Activated CD4-positive, alpha-beta T cell treated with anti-CD3 and anti-CD28 coated beads, Interleukin-2, amount 50 U/mL, for 16 hours (primary cell): ENCODE results near the gene DNAH6.
A peak's percentile ranks its signal among the peaks of the same experiment; 100 is the strongest.

Source experiments
- DNase-seq: peaks from one replicate; pipeline ENCODE4 v3.0.0-alpha.2; 2020

The DNAH6 gene

GRCh38 chr2:84808279-84808678, 292.0 kb downstream of the DNAH6 start:
- no peak for DNase-seq

- DNase-seq = no peak
Observed at GRCh38 chr2:84811839-84812431, 295.6 kb downstream of the DNAH6 start.

DNA sequence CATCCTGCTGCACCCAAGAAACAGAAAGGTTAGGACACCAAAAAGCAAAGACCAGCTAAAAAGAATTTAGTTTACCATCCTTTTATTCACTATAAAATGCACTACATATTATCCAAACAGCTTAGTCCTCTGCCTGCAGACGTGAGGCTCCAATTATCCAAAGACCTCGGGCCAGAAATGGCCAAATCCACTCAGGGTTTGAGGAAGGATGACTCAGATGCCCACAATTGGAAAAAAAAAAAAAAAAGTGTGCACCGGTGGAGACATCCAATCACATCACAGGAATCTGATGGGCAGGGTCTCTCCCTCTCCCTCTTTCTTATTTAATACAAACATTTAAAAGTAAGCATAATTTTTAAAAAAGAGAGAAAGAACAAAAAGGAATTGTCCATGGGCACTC, 298.8 kb downstream of the DNAH6 start:
- DNase-seq = no peak

GRCh38 chr2:84816426-84817026, 300.2 kb downstream of the DNAH6 start:
- no peak for DNase-seq

DNA sequence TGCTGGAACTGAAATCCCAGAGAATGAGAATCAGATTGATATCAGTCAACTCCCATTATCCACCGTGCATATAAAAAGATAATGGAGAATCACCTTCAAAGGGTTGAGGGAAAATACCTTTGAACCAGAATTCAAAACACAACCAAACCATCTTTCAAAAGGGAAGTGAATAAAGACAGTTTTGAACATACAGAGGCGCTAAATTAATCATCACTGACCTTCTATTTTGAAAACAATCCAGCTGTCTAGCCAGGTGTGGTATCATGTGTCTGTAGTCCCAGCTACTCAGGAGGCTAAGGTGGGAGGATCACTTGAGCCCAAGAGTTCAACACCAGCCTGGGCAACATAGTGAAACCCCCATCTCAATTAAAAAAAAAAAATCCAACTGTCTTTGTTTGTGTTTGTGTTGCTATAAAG, 300.9 kb downstream of the DNAH6 start:
- peak; percentile 75 for DNase-seq

GRCh38 chr2:84821806-84822205, 305.5 kb downstream of the DNAH6 start:
- no peak for DNase-seq

DNA sequence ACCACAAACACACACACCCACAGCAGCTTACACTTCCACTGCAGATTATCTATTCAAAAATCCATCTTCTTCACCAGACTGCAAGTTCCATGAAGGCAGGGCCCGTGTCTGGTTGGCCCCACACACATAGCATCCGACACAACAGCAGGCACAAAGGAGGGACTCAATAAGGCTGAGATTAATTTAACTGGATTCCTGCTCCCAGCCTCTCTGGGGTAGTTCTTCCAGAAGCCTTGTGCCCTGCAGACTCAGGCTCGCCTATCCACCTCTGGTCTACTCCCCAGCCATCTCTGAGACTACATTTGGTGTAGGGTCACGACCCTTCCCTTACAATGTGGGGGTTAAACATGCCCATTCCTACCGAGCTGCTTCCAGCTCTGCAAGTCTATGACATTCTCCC, 306.9 kb downstream of the DNAH6 start:
- no peak for DNase-seq

DNA sequence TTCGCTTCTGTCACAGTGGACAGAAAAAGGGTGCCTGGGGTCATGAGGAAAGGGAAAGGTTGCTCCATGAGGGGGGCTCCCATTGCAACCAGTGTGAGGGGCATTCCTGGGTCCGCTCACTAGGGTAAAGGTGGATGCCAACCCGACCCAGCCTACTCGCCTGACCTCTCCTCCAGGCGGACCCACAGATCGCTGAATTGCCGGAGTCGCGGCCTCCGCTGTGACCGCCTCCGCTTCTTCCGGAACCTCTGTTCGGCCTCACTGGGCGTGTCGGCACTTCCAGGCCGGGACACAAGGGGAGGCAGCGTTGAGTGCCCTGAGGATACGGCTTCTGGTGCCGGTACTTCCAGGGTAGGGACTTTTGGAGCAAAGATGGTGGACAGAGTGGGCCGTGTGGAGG, 307.5 kb downstream of the DNAH6 start:
- no peak for DNase-seq

DNA sequence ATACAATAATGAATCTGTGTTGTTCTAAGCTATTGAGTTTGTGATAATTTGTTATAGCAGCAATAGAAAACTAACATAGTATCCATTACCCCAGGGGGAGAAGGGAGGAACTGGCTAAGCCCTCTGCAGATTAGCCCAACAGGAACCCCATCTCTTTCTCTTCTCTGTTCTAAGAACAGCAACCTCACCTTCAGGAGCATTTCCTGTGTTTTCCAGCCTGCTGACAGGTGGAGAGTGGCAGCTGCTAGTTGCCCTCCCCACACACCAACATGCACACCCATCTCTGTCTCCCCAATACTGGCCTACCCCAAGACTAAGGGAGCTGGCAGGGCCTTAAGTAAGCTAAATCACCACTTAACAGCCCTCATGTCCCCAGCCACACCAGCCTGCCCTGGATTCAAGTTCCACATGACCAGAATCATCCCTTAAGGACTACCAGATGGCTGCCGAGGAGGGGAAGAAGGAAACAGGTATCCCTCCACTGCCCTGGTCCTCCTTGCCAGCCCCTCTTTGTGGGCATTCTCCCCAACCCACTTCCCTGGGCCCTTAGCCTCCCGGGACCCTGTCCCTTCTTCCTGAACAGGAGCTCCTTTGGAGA, 311.8 kb downstream of the DNAH6 start:
- no peak for DNase-seq

DNA sequence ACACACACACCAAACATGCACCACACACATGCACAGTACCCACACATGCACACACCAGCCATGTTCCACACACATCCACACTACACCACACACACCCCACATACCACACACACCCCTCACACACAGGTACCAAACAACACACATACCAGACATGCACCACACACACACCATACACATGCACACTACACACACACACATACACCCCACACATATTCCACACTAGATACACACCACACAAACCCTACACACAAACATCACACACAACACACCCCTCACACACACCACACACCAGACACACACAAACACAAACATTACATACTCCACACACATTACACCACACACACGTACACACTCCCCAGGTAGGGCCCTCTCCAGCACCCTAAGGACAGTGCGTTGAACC, 313.4 kb downstream of the DNAH6 start:
- DNase-seq = no peak

GRCh38 chr2:84830095-84830494, 313.8 kb downstream of the DNAH6 start:
- DNase-seq = no peak

- DNase-seq = no peak
Observed at GRCh38 chr2:84830758-84831500, 314.6 kb downstream of the DNAH6 start.

- DNase-seq = peak; percentile 12
Observed at GRCh38 chr2:84832772-84833461, 316.6 kb downstream of the DNAH6 start.

GRCh38 chr2:84833481-84834150, 317.3 kb downstream of the DNAH6 start:
- no peak for DNase-seq

- DNase-seq = no peak
Observed at GRCh38 chr2:84836215-84836614, 319.9 kb downstream of the DNAH6 start.

DNA sequence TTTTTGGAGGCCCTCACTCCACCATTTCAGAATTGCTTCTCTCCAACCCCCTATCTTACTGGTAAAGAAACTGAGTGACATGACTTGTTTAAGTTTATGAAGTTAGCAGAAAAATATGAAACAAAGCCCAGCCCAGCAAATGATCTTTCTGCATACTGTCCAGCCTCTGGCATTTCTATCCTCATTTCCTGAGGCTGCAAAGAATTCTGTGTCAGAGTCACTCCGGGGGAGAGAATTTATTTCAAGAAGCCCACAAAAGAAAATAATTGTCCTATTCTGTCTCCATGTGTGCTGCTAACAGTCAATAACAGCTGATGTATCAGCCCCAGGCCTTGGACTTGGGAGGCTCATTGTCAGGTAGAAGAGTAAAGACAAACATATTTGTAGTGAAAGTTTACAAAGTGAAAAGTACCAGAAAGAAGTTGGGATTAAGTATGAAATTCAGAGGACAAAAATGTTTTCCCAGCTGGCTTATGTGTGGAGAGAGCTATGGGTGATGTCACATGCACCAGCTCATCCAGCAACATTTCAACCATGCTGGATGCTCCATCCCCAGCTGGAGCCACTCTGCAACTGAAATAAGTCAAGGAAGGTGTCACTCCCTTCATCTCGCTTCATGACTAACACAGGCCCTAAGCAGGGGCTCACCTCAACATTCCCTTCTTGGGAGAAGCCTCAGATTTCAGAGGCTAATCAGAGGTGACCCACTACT, 322.3 kb downstream of the DNAH6 start:
- no peak for DNase-seq

GRCh38 chr2:84839851-84840250, 323.6 kb downstream of the DNAH6 start:
- no peak for DNase-seq

- DNase-seq = no peak
Observed at GRCh38 chr2:84840306-84840705, 324.0 kb downstream of the DNAH6 start.

DNA sequence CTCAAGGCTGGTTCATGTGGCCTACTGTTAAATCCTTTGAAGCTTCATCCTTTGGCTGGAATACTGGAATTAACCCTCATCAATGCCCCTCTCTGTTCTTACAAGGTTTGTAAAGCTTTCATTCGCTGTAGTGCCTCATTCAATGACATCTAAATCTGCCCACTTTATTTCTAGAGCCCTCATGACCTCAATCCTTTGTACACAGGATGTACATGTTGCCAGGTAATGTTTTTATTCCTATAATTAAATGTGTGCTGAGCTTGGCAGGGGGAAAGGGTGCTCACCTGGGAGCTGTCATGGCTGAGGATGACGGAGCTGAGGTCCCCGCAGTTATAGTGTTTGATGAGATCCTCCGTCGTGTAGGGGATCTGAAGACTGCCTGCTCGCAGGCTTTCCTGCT, 325.3 kb downstream of the DNAH6 start:
- DNase-seq = no peak

- no peak for DNase-seq
Observed at GRCh38 chr2:84844141-84844540, 327.8 kb downstream of the DNAH6 start.

GRCh38 chr2:84846041-84846663, 329.9 kb downstream of the DNAH6 start:
- DNase-seq = peak; percentile 57

DNA sequence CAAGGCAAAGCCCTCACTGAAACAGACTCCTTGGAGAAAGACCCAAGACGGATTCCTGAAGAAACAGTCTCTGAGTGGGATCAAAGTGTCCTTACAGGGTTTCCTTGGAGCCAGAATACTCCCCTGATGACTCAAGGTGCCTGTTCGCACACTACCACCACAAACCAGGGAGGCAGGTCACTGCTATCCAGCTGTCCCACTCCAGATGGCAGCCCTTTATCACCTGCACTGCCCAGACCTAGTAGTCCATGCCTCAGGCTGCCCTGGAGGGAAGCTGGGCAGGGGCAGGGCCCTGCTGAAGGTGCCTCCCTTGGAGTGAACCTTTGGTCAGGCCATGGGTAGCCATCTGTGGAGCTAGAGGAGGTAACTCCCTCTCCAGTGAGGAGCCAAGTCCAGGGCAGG, 330.4 kb downstream of the DNAH6 start:
- DNase-seq = no peak
